ENCODE data around the gene NMUR1.

Gene NMUR1

GRCh38 chr2:231525248-231526163 lies 4.7 kb downstream of the NMUR1 start:
- DNase-seq: no peak

GRCh38 chr2:231524477-231525247 lies 5.6 kb downstream of the NMUR1 start:
- DNase-seq: no peak

- no peak for DNase-seq
Measured at GRCh38 chr2:231523451-231524285, 6.6 kb downstream of the NMUR1 start.

- DNase-seq: no peak
Measured at GRCh38 chr2:231522418-231523180, 7.6 kb downstream of the NMUR1 start.

GRCh38 chr2:231521443-231521842 lies 8.8 kb downstream of the NMUR1 start:
- DNase-seq: no peak

DNA sequence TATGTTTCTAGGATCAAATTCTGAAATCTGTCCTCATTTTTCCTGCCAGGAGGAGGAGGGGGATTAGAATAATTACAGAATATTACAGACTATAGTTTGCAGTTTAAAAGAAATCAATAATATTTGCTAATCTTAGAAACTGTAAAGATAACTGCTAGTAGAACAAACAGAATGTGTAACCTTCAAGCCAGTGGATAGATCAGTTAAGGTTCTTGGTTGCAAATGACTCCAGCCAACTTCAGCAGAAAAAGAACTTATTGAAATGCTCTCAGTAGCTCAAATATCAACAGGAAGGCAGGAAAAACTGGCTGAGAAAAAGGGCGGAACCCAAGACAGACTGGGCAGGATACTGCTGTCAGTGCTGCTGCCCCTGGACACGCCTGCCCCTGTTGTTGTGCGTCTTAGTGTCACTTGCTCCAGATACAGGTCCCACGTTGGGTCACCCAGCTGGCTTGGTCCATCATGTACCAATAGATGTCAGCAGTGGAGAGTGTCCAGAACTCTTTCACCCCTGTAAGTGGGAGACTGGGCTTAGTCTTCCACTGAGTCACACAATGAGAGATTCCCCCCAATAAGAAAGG lies 10.2 kb downstream of the NMUR1 start:
- DNase-seq: no peak

DNA sequence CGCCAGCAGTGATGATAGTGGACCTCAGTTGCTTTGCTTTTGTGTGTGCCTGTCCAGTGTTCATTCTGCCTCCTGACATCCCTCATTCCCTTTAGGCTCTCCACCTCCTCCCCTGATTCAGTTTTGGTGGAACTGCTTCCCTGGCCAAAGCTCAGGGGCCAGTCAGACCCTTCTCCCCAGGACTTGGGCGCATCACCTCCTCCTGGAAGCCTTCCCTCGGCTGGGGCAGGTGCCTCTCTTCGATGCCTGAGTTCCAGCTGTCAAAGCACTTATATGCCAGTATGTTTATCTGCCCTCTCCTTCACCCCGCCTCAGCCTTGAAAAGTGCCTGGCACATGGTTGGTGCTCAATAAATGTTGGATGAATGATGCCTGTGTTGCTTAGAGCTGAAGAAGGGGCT lies 11.5 kb downstream of the NMUR1 start:
- DNase-seq: no peak

GRCh38 chr2:231515603-231516002 lies 14.6 kb downstream of the NMUR1 start:
- no peak for DNase-seq

- DNase-seq: no peak
Measured at GRCh38 chr2:231514951-231515297, 15.3 kb downstream of the NMUR1 start.

GRCh38 chr2:231514225-231514950 lies 15.9 kb downstream of the NMUR1 start:
- peak; percentile 87 for DNase-seq

DNA sequence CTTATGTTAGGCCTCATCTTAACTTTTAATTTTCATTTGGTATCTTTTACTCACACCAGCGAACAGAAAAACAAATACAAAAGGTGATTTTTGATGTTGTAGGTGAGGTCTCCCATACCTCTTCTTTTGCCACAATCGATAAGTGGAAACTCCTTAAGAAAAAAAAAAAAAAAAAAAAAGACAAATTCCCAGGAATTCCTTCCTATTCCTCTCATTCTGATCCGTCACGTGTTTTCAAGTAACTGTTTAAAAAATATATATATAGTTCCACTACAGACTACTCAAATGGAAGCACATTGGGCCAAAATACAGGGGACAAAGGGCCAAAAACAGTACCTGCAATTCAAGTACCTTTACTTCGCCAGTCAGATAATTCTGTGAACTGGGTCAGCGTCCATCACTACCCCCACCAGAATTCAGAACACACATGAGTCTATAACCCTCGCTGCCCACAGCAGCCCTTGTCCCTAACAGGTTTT lies 16.5 kb downstream of the NMUR1 start:
- DNase-seq: no peak

DNA sequence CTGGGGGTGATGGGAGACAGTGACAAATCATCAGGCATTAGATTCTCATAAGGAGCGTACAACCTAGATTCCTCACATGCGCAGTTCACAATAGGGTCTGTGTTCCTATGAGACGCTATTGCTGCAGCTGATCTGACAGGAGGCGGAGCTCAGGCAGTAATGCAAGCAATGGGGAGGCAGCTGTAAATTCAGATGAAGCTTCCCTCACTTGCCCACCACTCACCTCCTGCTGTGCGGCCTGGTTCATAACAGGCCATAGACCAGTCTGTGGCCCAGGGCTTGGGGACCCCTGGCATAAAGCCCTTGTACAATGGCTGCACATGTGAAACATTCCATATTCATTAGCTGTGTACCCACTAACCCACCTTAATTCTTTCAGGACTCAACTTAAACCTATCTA lies 18.0 kb downstream of the NMUR1 start:
- no peak for DNase-seq

DNA sequence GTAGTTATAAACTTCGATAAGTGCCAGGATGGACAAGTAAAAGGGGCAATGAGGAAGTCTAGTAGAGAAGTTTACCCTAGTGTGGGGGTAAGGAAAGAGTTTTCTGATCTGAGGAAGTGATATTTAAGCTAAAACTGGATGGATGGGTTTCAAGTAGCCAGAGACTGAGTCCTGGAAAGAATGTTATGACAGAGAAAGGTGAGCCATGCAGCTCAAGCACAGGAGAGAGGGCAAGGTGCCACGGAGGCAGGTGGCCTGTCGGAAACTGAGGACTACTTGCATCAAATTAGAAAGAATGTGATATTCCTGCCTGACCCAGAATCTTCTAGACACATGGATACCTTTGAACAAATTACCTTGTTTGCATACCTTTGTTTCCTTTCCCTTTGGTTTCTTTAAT lies 26.5 kb downstream of the NMUR1 start:
- DNase-seq: no peak

GRCh38 chr2:231502596-231502995 lies 27.6 kb downstream of the NMUR1 start:
- DNase-seq: no peak

DNA sequence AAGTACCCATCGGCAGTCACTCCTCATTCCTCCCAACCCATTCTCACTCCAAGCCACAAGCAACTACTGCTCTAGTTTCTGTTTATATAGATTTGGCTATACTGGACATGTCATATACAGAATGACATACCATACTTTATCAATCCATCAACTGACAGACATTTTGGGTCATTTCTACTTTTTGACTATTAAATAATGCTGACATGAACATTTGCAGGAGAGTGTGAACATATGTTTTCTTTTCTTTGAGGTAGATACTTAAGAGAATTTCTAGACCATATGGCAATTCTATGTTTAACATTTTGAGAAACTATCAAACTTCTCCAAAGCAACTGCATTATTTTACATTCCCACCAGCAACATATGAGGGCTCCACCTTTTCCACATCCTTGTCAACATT lies 32.6 kb downstream of the NMUR1 start:
- no peak for DNase-seq

DNA sequence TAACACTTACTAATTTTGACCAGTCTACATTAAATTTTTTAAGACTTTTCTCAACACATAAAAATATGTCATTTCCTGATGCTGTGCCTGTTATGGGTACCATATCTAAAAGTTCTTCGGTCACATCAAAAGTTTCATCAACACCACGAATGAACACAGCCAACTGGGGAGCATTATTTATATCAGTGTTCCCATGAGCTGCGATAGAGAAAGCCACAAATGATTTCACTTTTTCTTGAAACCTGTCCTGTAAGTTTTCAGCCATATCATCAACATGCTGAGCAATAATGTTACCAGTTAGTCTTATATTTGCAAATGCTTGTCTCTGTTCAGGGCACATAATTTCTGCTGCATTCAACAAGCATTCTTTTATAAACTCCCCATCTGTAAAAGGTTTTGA lies 35.6 kb downstream of the NMUR1 start:
- DNase-seq: no peak

DNA sequence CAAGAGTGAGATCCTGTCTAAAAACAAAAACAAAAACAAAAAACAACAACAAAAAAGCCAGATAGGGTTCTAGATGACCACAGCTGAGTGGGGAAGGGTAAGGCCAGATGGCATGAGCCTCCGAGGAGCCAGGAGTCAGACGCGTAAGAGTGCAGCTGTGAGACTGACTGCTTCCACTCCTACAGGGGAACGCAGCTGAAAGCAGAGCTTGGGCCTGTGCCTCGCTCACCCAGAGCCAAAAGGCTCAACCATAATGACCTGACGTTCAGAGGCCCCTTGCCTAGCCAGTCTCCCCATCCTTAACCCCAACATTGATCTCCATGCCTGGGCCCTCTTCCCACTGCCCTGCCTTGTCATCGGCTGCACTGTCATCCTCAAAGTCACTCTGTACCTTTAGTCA lies 39.4 kb downstream of the NMUR1 start:
- no peak for DNase-seq

- DNase-seq: no peak
Measured at GRCh38 chr2:231489990-231490389, 40.3 kb downstream of the NMUR1 start.

DNA sequence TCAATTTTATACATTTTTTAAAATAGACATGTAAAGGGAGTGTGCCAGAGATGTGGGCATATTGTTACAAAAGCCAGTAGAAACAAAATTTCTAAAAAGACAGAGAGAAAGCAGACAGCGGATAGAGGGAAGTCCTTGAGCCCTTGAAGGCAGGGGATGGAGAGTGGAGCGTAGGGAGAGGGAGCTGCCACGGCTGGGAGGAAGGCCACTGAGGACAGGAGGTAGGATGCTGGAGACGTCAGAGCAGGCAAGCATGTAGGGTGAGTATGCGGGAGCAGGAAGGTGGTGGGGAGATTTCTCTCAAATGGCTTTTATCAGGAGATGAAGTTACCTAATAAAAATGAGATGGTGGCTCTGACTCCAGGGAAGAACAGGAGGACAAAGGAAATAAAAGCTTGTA lies 41.9 kb downstream of the NMUR1 start:
- no peak for DNase-seq

DNA sequence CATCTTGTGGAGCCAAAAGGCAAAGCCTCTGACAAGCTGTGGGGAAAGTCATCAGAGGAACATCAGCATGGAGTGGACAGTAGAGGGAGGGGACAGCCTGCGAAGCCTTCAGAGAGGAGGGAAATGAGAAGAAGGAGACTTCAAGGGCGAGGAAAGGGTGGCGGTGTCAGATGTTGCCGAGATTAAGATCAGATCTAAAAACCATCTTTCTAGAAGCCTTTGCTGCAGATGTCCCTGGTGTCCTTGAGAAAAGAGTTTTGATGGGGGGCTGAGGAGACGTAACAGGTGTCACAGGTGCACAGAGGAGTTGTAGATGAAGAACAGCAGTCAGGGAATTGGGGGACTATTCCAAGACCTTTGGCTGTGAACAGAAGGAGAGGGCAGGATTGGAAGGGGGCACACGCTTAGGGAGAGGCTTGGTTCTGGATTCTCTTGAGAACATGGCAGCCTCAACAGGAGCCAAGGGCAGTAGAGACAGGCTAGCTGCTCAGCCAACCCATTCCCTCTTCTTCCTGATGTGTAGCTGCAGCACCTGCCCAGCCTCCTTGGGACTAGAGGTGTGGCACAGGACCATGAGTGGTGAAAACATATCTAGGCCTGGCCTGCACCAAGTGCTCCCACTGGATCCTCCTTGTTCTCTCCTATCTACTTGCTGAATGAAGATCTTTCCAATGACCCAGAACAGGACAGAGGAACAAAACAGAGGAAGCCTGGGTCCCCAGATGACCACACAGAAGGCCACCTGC lies 43.2 kb downstream of the NMUR1 start:
- DNase-seq: no peak

All from NCI-H2081 treated with DMSO at 0.1 percent for 48 hours (cell line).